ENCODE data around the gene KRT3.

GRCh38 chr12:52812073-52812400 is 16.1 kb upstream of the KRT3 start:
- TF ChIP-seq, protein P1, sequence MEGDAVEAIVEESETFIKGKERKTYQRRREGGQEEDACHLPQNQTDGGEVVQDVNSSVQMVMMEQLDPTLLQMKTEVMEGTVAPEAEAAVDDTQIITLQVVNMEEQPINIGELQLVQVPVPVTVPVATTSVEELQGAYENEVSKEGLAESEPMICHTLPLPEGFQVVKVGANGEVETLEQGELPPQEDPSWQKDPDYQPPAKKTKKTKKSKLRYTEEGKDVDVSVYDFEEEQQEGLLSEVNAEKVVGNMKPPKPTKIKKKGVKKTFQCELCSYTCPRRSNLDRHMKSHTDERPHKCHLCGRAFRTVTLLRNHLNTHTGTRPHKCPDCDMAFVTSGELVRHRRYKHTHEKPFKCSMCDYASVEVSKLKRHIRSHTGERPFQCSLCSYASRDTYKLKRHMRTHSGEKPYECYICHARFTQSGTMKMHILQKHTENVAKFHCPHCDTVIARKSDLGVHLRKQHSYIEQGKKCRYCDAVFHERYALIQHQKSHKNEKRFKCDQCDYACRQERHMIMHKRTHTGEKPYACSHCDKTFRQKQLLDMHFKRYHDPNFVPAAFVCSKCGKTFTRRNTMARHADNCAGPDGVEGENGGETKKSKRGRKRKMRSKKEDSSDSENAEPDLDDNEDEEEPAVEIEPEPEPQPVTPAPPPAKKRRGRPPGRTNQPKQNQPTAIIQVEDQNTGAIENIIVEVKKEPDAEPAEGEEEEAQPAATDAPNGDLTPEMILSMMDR (IDR thresholded peaks at IDR 0.05 in 8 of 11, conservative IDR thresholded peaks at IDR 0.05 in 3 of 11), result no peak
- TF ChIP-seq POLR2AphosphoS5 (IDR thresholded peaks at IDR 0.05), result no peak
- TF ChIP-seq POLR2A (IDR thresholded peaks at IDR 0.05), result no peak

Data from spleen (tissue), 7 donors.